ENCODE data around the gene ST3GAL4. TPM values are rescaled to one million over a fixed set of nuclear protein-coding genes. Genes with fewer than 3 reads are reported as not detected.

ST3GAL4 gene
- total and polyA plus RNA-seq, 4 donors: 20.7 to 48.2 (median 27.8) TPM

DNA sequence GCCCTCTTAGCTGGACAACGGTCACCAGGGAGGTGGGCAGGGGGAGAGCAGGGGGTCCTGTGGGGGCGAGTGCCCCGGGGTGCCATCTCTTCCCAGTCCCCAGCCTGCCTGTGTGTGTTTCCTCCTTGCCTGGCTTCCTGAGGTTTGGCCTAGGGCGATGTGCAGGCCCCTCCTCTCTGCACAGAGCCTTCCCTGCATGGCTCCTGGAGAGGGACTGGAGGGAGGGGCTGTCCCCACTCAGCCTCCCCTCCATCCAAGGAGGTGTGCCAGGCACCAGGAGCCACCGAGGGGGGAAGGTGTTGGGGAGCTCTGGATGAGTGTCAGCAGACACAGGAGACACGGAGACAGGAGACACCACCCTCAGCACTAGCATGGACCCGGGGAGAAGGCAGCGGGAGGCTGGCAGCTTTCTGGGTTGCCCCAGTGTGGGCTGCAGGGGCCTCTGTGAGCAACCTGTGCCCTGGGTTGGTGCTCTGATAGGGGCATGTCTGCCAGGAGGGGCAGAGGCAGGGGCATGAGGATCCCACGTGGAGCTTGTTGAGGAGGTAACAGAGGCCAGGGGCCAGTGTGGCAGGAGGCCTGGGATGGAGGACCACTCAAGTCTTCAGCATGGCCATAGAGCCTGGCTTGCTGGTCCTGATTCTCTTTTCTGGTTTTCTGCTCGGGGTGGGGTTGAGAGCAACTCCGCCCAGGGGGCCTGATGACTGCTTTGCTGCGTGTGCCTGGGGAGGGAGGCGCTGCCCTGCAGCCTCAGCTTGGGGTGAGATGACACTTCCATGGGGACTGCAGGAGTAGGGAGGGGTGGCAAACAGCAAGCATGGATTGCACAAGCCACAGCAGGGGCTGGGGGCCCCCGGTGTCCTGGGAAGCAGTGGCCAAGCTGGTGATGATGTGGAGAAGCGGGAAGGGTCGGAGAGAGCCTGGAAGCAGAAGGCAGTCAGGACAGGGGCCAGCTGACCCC is 78.8 kb downstream of the ST3GAL4 start:
- DNase-seq (ENCODE audit: low read depth in 4 of 6, low spot score in 6 of 6): no peak
- Histone ChIP-seq H3K4me1 (ENCODE audit: control insufficient read depth, insufficient read depth, low read length) (peaks cover 30% of the 10 kb centered on the region), H3K4me3 (ENCODE audit: low read depth, low read length) (no peak overlapping the region), H3K9me3 (ENCODE audit: control insufficient read depth, insufficient read depth, low read length) (no peaks in the 10 kb centered on the region), H3K27me3 (ENCODE audit: control insufficient read depth, insufficient read depth, low read length) (no peaks in the 10 kb centered on the region), H3K36me3 (ENCODE audit: control insufficient read depth, insufficient read depth, low read length) (peaks cover 61% of the 10 kb centered on the region), H3K27ac (ENCODE audit: low read depth, low read length) (no peak overlapping the region)
- 86% methylated on average over 9 of the region's 16 CpGs for WGBS (ENCODE audit: insufficient coverage)

DNA sequence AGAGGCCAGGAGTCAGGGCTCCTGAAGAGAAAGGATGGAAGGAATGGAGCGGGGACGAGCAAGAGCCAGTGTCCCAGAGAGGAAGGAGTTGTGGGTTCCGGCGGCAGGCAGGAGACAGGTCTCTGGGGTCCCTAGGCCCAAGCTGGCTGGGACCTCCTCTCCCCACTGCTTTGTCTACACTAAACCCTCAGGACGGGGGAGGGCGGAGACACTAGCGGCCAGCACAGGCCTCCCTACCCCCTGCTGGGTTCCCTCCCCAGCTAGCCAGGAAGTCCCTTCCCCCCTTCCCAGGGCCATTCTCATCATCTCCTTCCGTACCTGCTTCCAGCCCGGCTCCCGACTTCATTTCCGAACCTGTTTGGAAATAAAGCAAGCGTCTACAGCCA is 79.5 kb downstream of the ST3GAL4 start:
- Histone ChIP-seq H3K4me3 (ENCODE audit: low read depth, low read length) (no peak overlapping the region), H3K27ac (ENCODE audit: low read depth, low read length) (no peak overlapping the region), H3K4me1 (ENCODE audit: control insufficient read depth, insufficient read depth, low read length) (peaks cover 30% of the 10 kb centered on the region), H3K9me3 (ENCODE audit: control insufficient read depth, insufficient read depth, low read length) (no peaks in the 10 kb centered on the region), H3K36me3 (ENCODE audit: control insufficient read depth, insufficient read depth, low read length) (peaks cover 59% of the 10 kb centered on the region), H3K27me3 (ENCODE audit: control insufficient read depth, insufficient read depth, low read length) (no peaks in the 10 kb centered on the region)
- 75% methylated on average over 7 of the region's 12 CpGs for WGBS (ENCODE audit: insufficient coverage)
- DNase-seq (ENCODE audit: low read depth in 4 of 6, low spot score in 6 of 6): no peak

DNA sequence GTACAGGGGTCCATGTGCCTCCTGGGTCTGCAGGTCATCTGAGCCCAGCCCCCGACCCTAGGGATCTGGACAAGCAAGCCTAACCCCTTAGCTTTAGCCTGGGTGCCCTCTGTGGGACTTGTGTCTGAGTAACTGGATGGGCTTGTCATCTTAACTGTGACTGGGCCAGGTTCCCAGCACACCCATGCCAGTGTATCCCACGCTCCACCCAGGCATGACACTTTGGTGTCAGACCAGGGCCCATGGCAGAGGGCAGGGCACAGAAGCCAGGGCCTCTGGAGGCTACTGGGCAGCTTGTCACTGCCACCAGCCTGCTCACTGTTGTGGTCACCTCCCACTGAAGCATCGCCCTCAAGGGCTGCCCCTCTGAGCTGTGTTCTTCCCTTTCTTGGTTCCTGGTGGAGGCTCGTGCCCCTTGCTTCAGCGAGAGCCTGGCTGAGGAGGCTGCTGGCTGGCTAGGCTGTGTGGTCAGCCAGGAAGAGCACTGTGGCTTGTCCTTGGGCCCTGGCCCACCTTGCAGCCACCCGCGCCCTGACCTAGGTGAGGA is 80.8 kb downstream of the ST3GAL4 start:
- DNase-seq (ENCODE audit: low read depth in 4 of 6, low spot score in 6 of 6): no peak
- 93% methylated on average over 7 of the region's 7 CpGs for WGBS (ENCODE audit: insufficient coverage)
- H3K9me3 ChIP-seq (ENCODE audit: control insufficient read depth, insufficient read depth, low read length): no peaks in the 10 kb centered on the region
- peaks cover 2% of the 10 kb centered on the region for H3K27me3 ChIP-seq (ENCODE audit: control insufficient read depth, insufficient read depth, low read length)
- peaks cover 61% of the 10 kb centered on the region for H3K36me3 ChIP-seq (ENCODE audit: control insufficient read depth, insufficient read depth, low read length)
- no peak overlapping the region for H3K27ac ChIP-seq (ENCODE audit: low read depth, low read length)
- peaks cover 41% of the 10 kb centered on the region for H3K4me1 ChIP-seq (ENCODE audit: control insufficient read depth, insufficient read depth, low read length)
- H3K4me3 ChIP-seq (ENCODE audit: low read depth, low read length): no peak overlapping the region

- Histone ChIP-seq H3K36me3 (ENCODE audit: control insufficient read depth, insufficient read depth, low read length) (peaks cover 56% of the 10 kb centered on the region), H3K4me1 (ENCODE audit: control insufficient read depth, insufficient read depth, low read length) (peaks cover 39% of the 10 kb centered on the region), H3K4me3 (ENCODE audit: low read depth, low read length) (no peak overlapping the region), H3K27ac (ENCODE audit: low read depth, low read length) (no peak overlapping the region), H3K9me3 (ENCODE audit: control insufficient read depth, insufficient read depth, low read length) (no peaks in the 10 kb centered on the region), H3K27me3 (ENCODE audit: control insufficient read depth, insufficient read depth, low read length) (peaks cover 2% of the 10 kb centered on the region)
- no peak for DNase-seq (ENCODE audit: low read depth in 4 of 6, low spot score in 6 of 6)
- 98% methylated on average over 5 of the region's 5 CpGs for WGBS (ENCODE audit: insufficient coverage)
These were observed 82.2 kb downstream of the ST3GAL4 start for GRCh38 chr11:126437731-126438130.

- H3K27me3 ChIP-seq (ENCODE audit: control insufficient read depth, insufficient read depth, low read length): peaks cover 2% of the 10 kb centered on the region
- peaks cover 41% of the 10 kb centered on the region for H3K4me1 ChIP-seq (ENCODE audit: control insufficient read depth, insufficient read depth, low read length)
- 89% methylated on average over 8 of the region's 9 CpGs for WGBS (ENCODE audit: insufficient coverage)
- no peak for DNase-seq (ENCODE audit: low read depth in 4 of 6, low spot score in 6 of 6)
- H3K4me3 ChIP-seq (ENCODE audit: low read depth, low read length): no peak overlapping the region
- H3K9me3 ChIP-seq (ENCODE audit: control insufficient read depth, insufficient read depth, low read length): no peaks in the 10 kb centered on the region
- H3K27ac ChIP-seq (ENCODE audit: low read depth, low read length): no peak overlapping the region
- H3K36me3 ChIP-seq (ENCODE audit: control insufficient read depth, insufficient read depth, low read length): peaks cover 59% of the 10 kb centered on the region
These were observed 82.8 kb downstream of the ST3GAL4 start for GRCh38 chr11:126438272-126438671.

- H3K4me1 ChIP-seq (ENCODE audit: control insufficient read depth, insufficient read depth, low read length): peaks cover 42% of the 10 kb centered on the region
- 84% methylated on average over 2 of the region's 5 CpGs for WGBS (ENCODE audit: insufficient coverage)
- H3K27me3 ChIP-seq (ENCODE audit: control insufficient read depth, insufficient read depth, low read length): peaks cover 2% of the 10 kb centered on the region
These were observed 83.2 kb downstream of the ST3GAL4 start for GRCh38 chr11:126438691-126439090.

GRCh38 chr11:126440276-126440675 is 84.8 kb downstream of the ST3GAL4 start:
- H3K9me3 ChIP-seq (ENCODE audit: control insufficient read depth, insufficient read depth, low read length): no peaks in the 10 kb centered on the region
- peaks cover 55% of the 10 kb centered on the region for H3K36me3 ChIP-seq (ENCODE audit: control insufficient read depth, insufficient read depth, low read length)
- H3K27me3 ChIP-seq (ENCODE audit: control insufficient read depth, insufficient read depth, low read length): peaks cover 2% of the 10 kb centered on the region
- H3K4me1 ChIP-seq (ENCODE audit: control insufficient read depth, insufficient read depth, low read length): peaks cover 34% of the 10 kb centered on the region
- 76% methylated on average over 20 of the region's 22 CpGs for WGBS (ENCODE audit: insufficient coverage)
- no peak overlapping the region for H3K27ac ChIP-seq (ENCODE audit: low read depth, low read length)
- H3K4me3 ChIP-seq (ENCODE audit: low read depth, low read length): no peak overlapping the region
- DNase-seq (ENCODE audit: low read depth in 4 of 6, low spot score in 6 of 6): no peak

More at GRCh38 chr11:126438691-126439090, 83.2 kb downstream of the ST3GAL4 start:
- no peak for DNase-seq (ENCODE audit: low read depth in 4 of 6, low spot score in 6 of 6)
- Histone ChIP-seq H3K4me3 (ENCODE audit: low read depth, low read length) (no peak overlapping the region), H3K36me3 (ENCODE audit: control insufficient read depth, insufficient read depth, low read length) (peaks cover 63% of the 10 kb centered on the region), H3K27ac (ENCODE audit: low read depth, low read length) (no peak overlapping the region), H3K9me3 (ENCODE audit: control insufficient read depth, insufficient read depth, low read length) (no peaks in the 10 kb centered on the region)

GRCh38 chr11:126440792-126441514 is 85.5 kb downstream of the ST3GAL4 start:
- Histone ChIP-seq H3K27me3 (ENCODE audit: control insufficient read depth, insufficient read depth, low read length) (peaks cover 2% of the 10 kb centered on the region), H3K4me3 (ENCODE audit: low read depth, low read length) (no peak overlapping the region), H3K36me3 (ENCODE audit: control insufficient read depth, insufficient read depth, low read length) (peaks cover 53% of the 10 kb centered on the region), H3K4me1 (ENCODE audit: control insufficient read depth, insufficient read depth, low read length) (peaks cover 34% of the 10 kb centered on the region), H3K9me3 (ENCODE audit: control insufficient read depth, insufficient read depth, low read length) (no peaks in the 10 kb centered on the region), H3K27ac (ENCODE audit: low read depth, low read length) (no peak overlapping the region)
- 1% methylated on average over 14 of the region's 21 CpGs for WGBS (ENCODE audit: insufficient coverage)
- DNase-seq (ENCODE audit: low read depth in 4 of 6, low spot score in 6 of 6): peak in 5 of 6 donors; percentile 67 to 95 (median 71)

DNA sequence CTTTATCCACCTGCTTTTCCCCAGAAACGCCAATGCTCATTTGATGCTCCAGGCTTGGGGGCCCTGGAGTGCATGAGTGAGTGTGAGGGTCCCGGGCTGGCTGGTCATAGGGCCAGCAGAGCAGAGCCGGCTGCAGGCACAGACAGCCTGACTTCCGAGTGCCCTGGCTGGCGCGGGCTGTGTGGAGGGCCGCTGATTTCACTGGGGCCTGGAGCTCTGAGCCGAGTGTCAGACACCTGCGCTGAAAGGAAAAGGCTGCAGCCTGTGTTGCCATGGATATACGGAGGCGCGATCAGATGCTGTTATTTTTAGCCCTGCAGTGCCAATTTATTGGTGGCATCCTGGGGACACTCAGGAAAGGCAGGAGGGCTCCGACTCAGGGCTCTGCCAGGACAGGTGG is 87.6 kb downstream of the ST3GAL4 start:
- peak in 3 of 6 donors; percentile 43 to 94 (median 81) for DNase-seq (ENCODE audit: low read depth in 4 of 6, low spot score in 6 of 6)
- Histone ChIP-seq H3K9me3 (ENCODE audit: control insufficient read depth, insufficient read depth, low read length) (no peaks in the 10 kb centered on the region), H3K27ac (ENCODE audit: low read depth, low read length) (peak overlapping the region; percentile 15), H3K27me3 (ENCODE audit: control insufficient read depth, insufficient read depth, low read length) (peaks cover 2% of the 10 kb centered on the region), H3K4me1 (ENCODE audit: control insufficient read depth, insufficient read depth, low read length) (peaks cover 34% of the 10 kb centered on the region), H3K36me3 (ENCODE audit: control insufficient read depth, insufficient read depth, low read length) (peaks cover 50% of the 10 kb centered on the region), H3K4me3 (ENCODE audit: low read depth, low read length) (no peak overlapping the region)
- 25% methylated on average over 13 of the region's 13 CpGs for WGBS (ENCODE audit: insufficient coverage)
